ENCODE data around the gene SLC39A5.

- no peak for TF ChIP-seq CTCF (IDR thresholded peaks at IDR 0.05)
- no peak for TF ChIP-seq EZH2 (IDR thresholded peaks at IDR 0.05; ENCODE audit: borderline replicate concordance, insufficient read depth, low read depth, low read length, poor library complexity, severe bottlenecking)
Measured at GRCh38 chr12:56213878-56214277, 16.0 kb upstream of the SLC39A5 start.
